ENCODE data around the gene UGGT1. TPM values are rescaled to one million over a fixed set of nuclear protein-coding genes. Genes with fewer than 3 reads are reported as not detected.

The UGGT1 gene
- total RNA-seq, 1 donor from 2014 or later, result 68.0 TPM

GRCh38 chr2:128234613-128235012, 143.6 kb downstream of the UGGT1 start:
- H3K27me3 ChIP-seq (ENCODE audit: insufficient read depth, low read length), result no peaks in the 10 kb centered on the region
- no peaks in the 10 kb centered on the region for H3K9me3 ChIP-seq (ENCODE audit: insufficient read depth, low read depth, low read length)
- Mint-ChIP-seq H3K9me3 (ENCODE audit: unreplicated experiment) (no peaks in the 10 kb centered on the region), H3K27ac (ENCODE audit: unreplicated experiment) (no peak overlapping the region), H3K4me1 (ENCODE audit: low read depth, unreplicated experiment) (peaks cover 19% of the 10 kb centered on the region), H3K27me3 (ENCODE audit: low read depth, unreplicated experiment) (peaks cover 12% of the 10 kb centered on the region), H3K36me3 (ENCODE audit: low read depth, unreplicated experiment) (no peaks in the 10 kb centered on the region), H3K4me3 (ENCODE audit: unreplicated experiment) (no peak overlapping the region)
- H3K36me3 ChIP-seq (ENCODE audit: insufficient read depth, low read length), result no peaks in the 10 kb centered on the region
- no peak overlapping the region for H3K4me3 ChIP-seq (ENCODE audit: insufficient read depth, low read depth, low read length)
- H3K79me2 ChIP-seq (ENCODE audit: insufficient read depth, low read length), result no peaks in the 10 kb centered on the region
- no peak overlapping the region for H3K9ac ChIP-seq (ENCODE audit: low read length)
- no peak for TF ChIP-seq EZH2 (IDR thresholded peaks at IDR 0.05; ENCODE audit: insufficient read depth, low read length)
- TF ChIP-seq CTCF (IDR thresholded peaks at IDR 0.05; ENCODE audit: insufficient read depth, low read depth, low read length), result no peak
- H2AFZ ChIP-seq (ENCODE audit: low read depth, low read length), result no peak overlapping the region
- FAIRE-seq, result no peak
- no peaks in the 10 kb centered on the region for H4K20me1 ChIP-seq (ENCODE audit: insufficient read depth, low read length)
- DNase-seq (ENCODE audit: low read depth), result no peak
- no peak overlapping the region for H3K27ac ChIP-seq (ENCODE audit: low read depth, low read length)
- peaks cover 25% of the 10 kb centered on the region for H3K4me1 ChIP-seq (ENCODE audit: insufficient read depth, low read length)
- no peak overlapping the region for H3K4me2 ChIP-seq (ENCODE audit: low read length)

- TF ChIP-seq CTCF (IDR thresholded peaks at IDR 0.05; ENCODE audit: insufficient read depth, low read depth, low read length) (no peak), EZH2 (IDR thresholded peaks at IDR 0.05; ENCODE audit: insufficient read depth, low read length) (no peak)
- H3K27ac Mint-ChIP-seq (ENCODE audit: unreplicated experiment), result no peak overlapping the region
- no peak overlapping the region for H3K9ac ChIP-seq (ENCODE audit: low read length)
Measured at GRCh38 chr2:128235581-128235980, 144.6 kb downstream of the UGGT1 start.

GRCh38 chr2:128236491-128237035, 145.6 kb downstream of the UGGT1 start:
- Mint-ChIP-seq H3K27me3 (ENCODE audit: low read depth, unreplicated experiment) (peaks cover 5% of the 10 kb centered on the region), H3K27ac (ENCODE audit: unreplicated experiment) (peak overlapping the region; percentile 82), H3K4me3 (ENCODE audit: unreplicated experiment) (peak overlapping the region; percentile 0), H3K4me1 (ENCODE audit: low read depth, unreplicated experiment) (peaks cover 19% of the 10 kb centered on the region), H3K9me3 (ENCODE audit: unreplicated experiment) (no peaks in the 10 kb centered on the region), H3K36me3 (ENCODE audit: low read depth, unreplicated experiment) (no peaks in the 10 kb centered on the region)
- H3K36me3 ChIP-seq (ENCODE audit: insufficient read depth, low read length), result no peaks in the 10 kb centered on the region
- H3K9ac ChIP-seq (ENCODE audit: low read length), result peak overlapping the region; percentile 65
- peak overlapping the region; percentile 80 for H3K27ac ChIP-seq (ENCODE audit: low read depth, low read length)
- H3K4me3 ChIP-seq (ENCODE audit: insufficient read depth, low read depth, low read length), result peak overlapping the region; percentile 15
- peaks cover 25% of the 10 kb centered on the region for H3K4me1 ChIP-seq (ENCODE audit: insufficient read depth, low read length)
- H2AFZ ChIP-seq (ENCODE audit: low read depth, low read length), result peak overlapping the region; percentile 81
- no peak for FAIRE-seq
- DNase-seq (ENCODE audit: low read depth), result peak; percentile 97
- no peaks in the 10 kb centered on the region for H3K79me2 ChIP-seq (ENCODE audit: insufficient read depth, low read length)
- peak overlapping the region; percentile 75 for H3K4me2 ChIP-seq (ENCODE audit: low read length)
- no peaks in the 10 kb centered on the region for H4K20me1 ChIP-seq (ENCODE audit: insufficient read depth, low read length)
- TF ChIP-seq EZH2 (IDR thresholded peaks at IDR 0.05; ENCODE audit: insufficient read depth, low read length), result no peak
- no peak for TF ChIP-seq CTCF (IDR thresholded peaks at IDR 0.05; ENCODE audit: insufficient read depth, low read depth, low read length)
- H3K27me3 ChIP-seq (ENCODE audit: insufficient read depth, low read length), result no peaks in the 10 kb centered on the region
- H3K9me3 ChIP-seq (ENCODE audit: insufficient read depth, low read depth, low read length), result no peaks in the 10 kb centered on the region

More at GRCh38 chr2:128235581-128235980, 144.6 kb downstream of the UGGT1 start:
- Mint-ChIP-seq H3K9me3 (ENCODE audit: unreplicated experiment) (no peaks in the 10 kb centered on the region), H3K36me3 (ENCODE audit: low read depth, unreplicated experiment) (no peaks in the 10 kb centered on the region), H3K4me1 (ENCODE audit: low read depth, unreplicated experiment) (peaks cover 19% of the 10 kb centered on the region), H3K4me3 (ENCODE audit: unreplicated experiment) (no peak overlapping the region), H3K27me3 (ENCODE audit: low read depth, unreplicated experiment) (peaks cover 12% of the 10 kb centered on the region)
- Histone ChIP-seq H2AFZ (ENCODE audit: low read depth, low read length) (no peak overlapping the region), H3K4me2 (ENCODE audit: low read length) (no peak overlapping the region), H3K36me3 (ENCODE audit: insufficient read depth, low read length) (no peaks in the 10 kb centered on the region), H3K27me3 (ENCODE audit: insufficient read depth, low read length) (no peaks in the 10 kb centered on the region), H3K4me1 (ENCODE audit: insufficient read depth, low read length) (peaks cover 25% of the 10 kb centered on the region), H4K20me1 (ENCODE audit: insufficient read depth, low read length) (no peaks in the 10 kb centered on the region), H3K9me3 (ENCODE audit: insufficient read depth, low read depth, low read length) (no peaks in the 10 kb centered on the region), H3K79me2 (ENCODE audit: insufficient read depth, low read length) (no peaks in the 10 kb centered on the region), H3K4me3 (ENCODE audit: insufficient read depth, low read depth, low read length) (no peak overlapping the region), H3K27ac (ENCODE audit: low read depth, low read length) (no peak overlapping the region)
- DNase-seq (ENCODE audit: low read depth) (no peak), FAIRE-seq (no peak)
